Activated T-cell treated with anti-CD3 and anti-CD28 coated beads, Interleukin-2, amount 50 U/mL, for 72 hours (primary cell): ENCODE data around the gene NELL2. TPM values are rescaled to one million over a fixed set of nuclear protein-coding genes. Genes with fewer than 3 reads are reported as not detected.

Experiments
- ATAC-seq, 2 donors: fragments of 150-1000 bp; cut with Tn5 transposase; replicated peaks in 1 of 2; 2 replicates each; pipeline ENCODE4 v1.10.0; 2021; ENCODE audit warnings: moderate library complexity in 2 of 2, mild to moderate bottlenecking in 1 of 2
- DNase-seq, 2 donors: peaks; one replicate each; pipeline ENCODE4 v3.0.0; 2021 to 2022; ENCODE audit warnings: mixed read lengths in 1 of 2
- H3K27ac Mint-ChIP-seq: one replicate; pipeline ENCODE4 v1.8.0; 2022; ENCODE audit warnings: mild to moderate bottlenecking, moderate library complexity, mixed read lengths
- H3K27me3 Mint-ChIP-seq: one replicate; pipeline ENCODE4 v1.8.0; 2022; ENCODE audit warnings: low read depth, mixed read lengths
- H3K36me3 Mint-ChIP-seq, 2 donors: one replicate each; pipeline ENCODE4 v1.8.0; 2022; ENCODE audit warnings: mixed read lengths in 2 of 2, mild to moderate bottlenecking in 1 of 2; ENCODE audit not compliant: insufficient read depth in 2 of 2
- H3K4me1 Mint-ChIP-seq: one replicate; pipeline ENCODE4 v1.8.0; 2022; ENCODE audit warnings: low read depth, mixed read lengths
- H3K4me3 Mint-ChIP-seq, 2 donors: one replicate each; pipeline ENCODE4 v1.8.0; 2022; ENCODE audit warnings: mild to moderate bottlenecking in 2 of 2, mixed read lengths in 2 of 2, moderate library complexity in 2 of 2
- H3K9me3 Mint-ChIP-seq, 2 donors: one replicate each; pipeline ENCODE4 v1.8.0; 2022; ENCODE audit warnings: mixed read lengths in 2 of 2
- total RNA-seq, 2 donors: library from RNA; stranded (reverse); gene quantifications; one replicate each; pipeline ENCODE4 v1.2.3, GENCODE V29; 2022

Gene NELL2
- total RNA-seq, 2 donors from 2014 or later = 36.3 to 66.0 TPM

GRCh38 chr12:44511289-44511688, 364.8 kb downstream of the NELL2 start:
- no peak overlapping the region for H3K4me3 Mint-ChIP-seq
- no peaks in the 10 kb centered on the region for H3K27me3 Mint-ChIP-seq
- H3K27ac Mint-ChIP-seq = no peak overlapping the region
- DNase-seq (no peak), ATAC-seq (no peak)
- no peaks in the 10 kb centered on the region for H3K4me1 Mint-ChIP-seq
- H3K36me3 Mint-ChIP-seq = peaks cover 0 to 2% of the 10 kb centered on the region in 2 donors
- H3K9me3 Mint-ChIP-seq = peaks cover 0 to 2% of the 10 kb centered on the region in 2 donors

GRCh38 chr12:44510510-44510909, 365.6 kb downstream of the NELL2 start:
- H3K9me3 Mint-ChIP-seq = peaks cover 0 to 2% of the 10 kb centered on the region in 2 donors
- no peak overlapping the region for H3K4me3 Mint-ChIP-seq
- H3K27ac Mint-ChIP-seq = no peak overlapping the region
- peaks cover 0 to 2% of the 10 kb centered on the region in 2 donors for H3K36me3 Mint-ChIP-seq
- DNase-seq = no peak
- no peaks in the 10 kb centered on the region for H3K27me3 Mint-ChIP-seq
- H3K4me1 Mint-ChIP-seq = no peaks in the 10 kb centered on the region
- no peak for ATAC-seq

- H3K4me3 Mint-ChIP-seq = no peak overlapping the region
- H3K27ac Mint-ChIP-seq = no peak overlapping the region
- no peaks in the 10 kb centered on the region for H3K27me3 Mint-ChIP-seq
- H3K4me1 Mint-ChIP-seq = no peaks in the 10 kb centered on the region
- ATAC-seq (no peak), DNase-seq (no peak)
- H3K9me3 Mint-ChIP-seq = peaks cover 0 to 2% of the 10 kb centered on the region in 2 donors
- H3K36me3 Mint-ChIP-seq = peaks cover 0 to 2% of the 10 kb centered on the region in 2 donors
These were observed 366.0 kb downstream of the NELL2 start for GRCh38 chr12:44510076-44510475.

- Mint-ChIP-seq H3K4me1 (no peaks in the 10 kb centered on the region), H3K36me3 (peaks cover 0 to 2% of the 10 kb centered on the region in 2 donors), H3K27ac (no peak overlapping the region), H3K4me3 (no peak overlapping the region), H3K27me3 (no peaks in the 10 kb centered on the region), H3K9me3 (peaks cover 0 to 2% of the 10 kb centered on the region in 2 donors)
- DNase-seq = no peak
- ATAC-seq = no peak
These were observed 366.6 kb downstream of the NELL2 start for GRCh38 chr12:44509471-44509870.

- Mint-ChIP-seq H3K27ac (no peak overlapping the region), H3K36me3 (peaks cover 0 to 2% of the 10 kb centered on the region in 2 donors), H3K4me1 (no peaks in the 10 kb centered on the region)
These were observed 368.7 kb downstream of the NELL2 start for GRCh38 chr12:44507461-44507860.

GRCh38 chr12:44504799-44505198, 371.3 kb downstream of the NELL2 start:
- ATAC-seq = no peak
- H3K27ac Mint-ChIP-seq = no peak overlapping the region

More at GRCh38 chr12:44507461-44507860, 368.7 kb downstream of the NELL2 start:
- Mint-ChIP-seq H3K4me3 (no peak overlapping the region), H3K27me3 (no peaks in the 10 kb centered on the region), H3K9me3 (peaks cover 0 to 2% of the 10 kb centered on the region in 2 donors)
- DNase-seq (no peak), ATAC-seq (no peak)

GRCh38 chr12:44503329-44503728, 372.8 kb downstream of the NELL2 start:
- H3K27me3 Mint-ChIP-seq = no peaks in the 10 kb centered on the region
- H3K27ac Mint-ChIP-seq = no peak overlapping the region
- ATAC-seq (no peak), DNase-seq (no peak)
- H3K4me1 Mint-ChIP-seq = no peaks in the 10 kb centered on the region
- H3K36me3 Mint-ChIP-seq = peaks cover 0 to 2% of the 10 kb centered on the region in 2 donors
- peaks cover 2% of the 10 kb centered on the region in 2 donors for H3K9me3 Mint-ChIP-seq
- no peak overlapping the region for H3K4me3 Mint-ChIP-seq

More at GRCh38 chr12:44504799-44505198, 371.3 kb downstream of the NELL2 start:
- Mint-ChIP-seq H3K4me3 (no peak overlapping the region), H3K4me1 (no peaks in the 10 kb centered on the region), H3K9me3 (peaks cover 2% of the 10 kb centered on the region in 2 donors), H3K36me3 (peaks cover 0 to 2% of the 10 kb centered on the region in 2 donors), H3K27me3 (no peaks in the 10 kb centered on the region)
- DNase-seq = no peak

- Mint-ChIP-seq H3K4me1 (no peaks in the 10 kb centered on the region), H3K36me3 (peaks cover 0 to under 1% of the 10 kb centered on the region in 2 donors), H3K27ac (no peak overlapping the region), H3K9me3 (peaks cover under 1 to 2% of the 10 kb centered on the region in 2 donors), H3K27me3 (no peaks in the 10 kb centered on the region), H3K4me3 (no peak overlapping the region)
- DNase-seq (no peak), ATAC-seq (no peak)
These were observed 373.4 kb downstream of the NELL2 start for GRCh38 chr12:44502681-44503080.

GRCh38 chr12:44500423-44500822, 375.7 kb downstream of the NELL2 start:
- DNase-seq (no peak), ATAC-seq (no peak)
- no peaks in the 10 kb centered on the region for H3K27me3 Mint-ChIP-seq
- H3K36me3 Mint-ChIP-seq = no peaks in the 10 kb centered on the region
- H3K4me3 Mint-ChIP-seq = no peak overlapping the region
- H3K9me3 Mint-ChIP-seq = peaks cover 0 to 2% of the 10 kb centered on the region in 2 donors
- H3K27ac Mint-ChIP-seq = no peak overlapping the region
- no peaks in the 10 kb centered on the region for H3K4me1 Mint-ChIP-seq

GRCh38 chr12:44497044-44497443, 379.1 kb downstream of the NELL2 start:
- no peak for DNase-seq
- Mint-ChIP-seq H3K36me3 (no peaks in the 10 kb centered on the region), H3K27ac (no peak overlapping the region), H3K9me3 (peaks cover 2 to 4% of the 10 kb centered on the region in 2 donors), H3K4me1 (no peaks in the 10 kb centered on the region), H3K27me3 (peaks cover 10% of the 10 kb centered on the region), H3K4me3 (no peak overlapping the region)
- ATAC-seq = no peak

GRCh38 chr12:44490181-44490580, 385.9 kb downstream of the NELL2 start:
- Mint-ChIP-seq H3K9me3 (peaks cover 0 to 4% of the 10 kb centered on the region in 2 donors), H3K36me3 (no peaks in the 10 kb centered on the region)

GRCh38 chr12:44488180-44488579, 387.9 kb downstream of the NELL2 start:
- H3K27me3 Mint-ChIP-seq = peaks cover 12% of the 10 kb centered on the region
- ATAC-seq = no peak
- no peak overlapping the region for H3K27ac Mint-ChIP-seq
- H3K4me3 Mint-ChIP-seq = no peak overlapping the region
- no peak for DNase-seq
- peaks cover 2 to 3% of the 10 kb centered on the region in 2 donors for H3K9me3 Mint-ChIP-seq
- H3K4me1 Mint-ChIP-seq = no peaks in the 10 kb centered on the region
- H3K36me3 Mint-ChIP-seq = peaks cover 0 to 2% of the 10 kb centered on the region in 2 donors

More at GRCh38 chr12:44490181-44490580, 385.9 kb downstream of the NELL2 start:
- ATAC-seq (no peak), DNase-seq (no peak)
- Mint-ChIP-seq H3K4me1 (no peaks in the 10 kb centered on the region), H3K4me3 (no peak overlapping the region), H3K27ac (no peak overlapping the region), H3K27me3 (peaks cover 16% of the 10 kb centered on the region)

GRCh38 chr12:44484862-44485261, 391.3 kb downstream of the NELL2 start:
- DNase-seq (no peak), ATAC-seq (no peak)
- no peaks in the 10 kb centered on the region for H3K27me3 Mint-ChIP-seq
- no peak overlapping the region for H3K27ac Mint-ChIP-seq
- H3K4me1 Mint-ChIP-seq = no peaks in the 10 kb centered on the region
- no peak overlapping the region for H3K4me3 Mint-ChIP-seq
- peaks cover 0 to 8% of the 10 kb centered on the region in 2 donors for H3K9me3 Mint-ChIP-seq
- peaks cover 0 to 2% of the 10 kb centered on the region in 2 donors for H3K36me3 Mint-ChIP-seq

GRCh38 chr12:44477331-44477980, 398.7 kb downstream of the NELL2 start:
- ATAC-seq = no peak
- peaks cover 2 to 17% of the 10 kb centered on the region in 2 donors for H3K9me3 Mint-ChIP-seq
- DNase-seq = no peak
- no peak overlapping the region for H3K27ac Mint-ChIP-seq
- no peak overlapping the region for H3K4me3 Mint-ChIP-seq
- H3K4me1 Mint-ChIP-seq = no peaks in the 10 kb centered on the region
- H3K36me3 Mint-ChIP-seq = peaks cover 3% of the 10 kb centered on the region in 2 donors
- H3K27me3 Mint-ChIP-seq = no peaks in the 10 kb centered on the region
